Duodenal mucosa (tissue), 2 donors: ENCODE measurements around the gene DHRS1.
A peak's percentile ranks its signal among the peaks of the same experiment; 100 is the strongest.

Experiments used
- H3K27ac ChIP-seq: one replicate; pipeline ENCODE4 v1.7.0; 2013; ENCODE audit warnings: low read depth, low read length
- H3K27me3 ChIP-seq, 2 donors: one replicate each; pipeline ENCODE4 v1.7.0; 2013; ENCODE audit warnings: low read length in 2 of 2, control low read depth in 1 of 2; ENCODE audit not compliant: insufficient read depth in 2 of 2, control insufficient read depth in 1 of 2
- H3K36me3 ChIP-seq, 2 donors: one replicate each; pipeline ENCODE4 v1.7.0; 2013; ENCODE audit warnings: low read length in 2 of 2, control low read depth in 1 of 2; ENCODE audit not compliant: insufficient read depth in 2 of 2, control insufficient read depth in 1 of 2
- H3K4me1 ChIP-seq, 2 donors: one replicate each; pipeline ENCODE4 v1.7.0; 2013; ENCODE audit warnings: low read length in 2 of 2, control low read depth in 1 of 2; ENCODE audit not compliant: insufficient read depth in 2 of 2, control insufficient read depth in 1 of 2
- H3K4me3 ChIP-seq, 2 donors: one replicate each; pipeline ENCODE4 v1.7.0; 2013; ENCODE audit warnings: low read length in 2 of 2, low read depth in 1 of 2
- H3K9ac ChIP-seq, 2 donors: one replicate each; pipeline ENCODE4 v1.7.0; 2013; ENCODE audit warnings: low read length in 2 of 2, low read depth in 1 of 2
- H3K9me3 ChIP-seq, 2 donors: one replicate each; pipeline ENCODE4 v1.7.0; 2013; ENCODE audit warnings: low read length in 2 of 2, control low read depth in 1 of 2; ENCODE audit not compliant: control insufficient read depth in 1 of 2

Gene DHRS1

GRCh38 chr14:24283796-24284460, 15.7 kb downstream of the DHRS1 start:
- no peaks in the 10 kb centered on the region for H3K27me3 ChIP-seq
- H3K27ac ChIP-seq: no peak overlapping the region

GRCh38 chr14:24282736-24283135, 16.8 kb downstream of the DHRS1 start:
- H3K36me3 ChIP-seq: no peaks in the 10 kb centered on the region
- no peaks in the 10 kb centered on the region for H3K9me3 ChIP-seq
- H3K4me1 ChIP-seq: peaks cover 0 to 5% of the 10 kb centered on the region in 2 donors
- no peak overlapping the region for H3K4me3 ChIP-seq
- no peak overlapping the region for H3K27ac ChIP-seq
- H3K27me3 ChIP-seq: no peaks in the 10 kb centered on the region
- no peak overlapping the region for H3K9ac ChIP-seq

More at GRCh38 chr14:24283796-24284460, 15.7 kb downstream of the DHRS1 start:
- Histone ChIP-seq H3K9ac (no peak overlapping the region), H3K4me3 (no peak overlapping the region), H3K9me3 (no peaks in the 10 kb centered on the region), H3K36me3 (no peaks in the 10 kb centered on the region), H3K4me1 (peaks cover 0 to 5% of the 10 kb centered on the region in 2 donors)

- no peak overlapping the region for H3K4me3 ChIP-seq
- no peaks in the 10 kb centered on the region for H3K27me3 ChIP-seq
- H3K36me3 ChIP-seq: no peaks in the 10 kb centered on the region
- H3K9ac ChIP-seq: no peak overlapping the region
- H3K9me3 ChIP-seq: no peaks in the 10 kb centered on the region
- H3K27ac ChIP-seq: no peak overlapping the region
- peaks cover 0 to 5% of the 10 kb centered on the region in 2 donors for H3K4me1 ChIP-seq
These were observed 17.9 kb downstream of the DHRS1 start for GRCh38 chr14:24281636-24282035.

- Histone ChIP-seq H3K9me3 (no peaks in the 10 kb centered on the region), H3K27me3 (no peaks in the 10 kb centered on the region), H3K9ac (no peak overlapping the region), H3K4me1 (peaks cover 0 to 5% of the 10 kb centered on the region in 2 donors), H3K27ac (no peak overlapping the region), H3K4me3 (no peak overlapping the region), H3K36me3 (no peaks in the 10 kb centered on the region)
These were observed 18.7 kb downstream of the DHRS1 start for GRCh38 chr14:24280797-24281460.

- H3K27ac ChIP-seq: no peak overlapping the region
These were observed 20.0 kb downstream of the DHRS1 start for GRCh38 chr14:24279301-24280186.

GRCh38 chr14:24278424-24278823, 21.2 kb downstream of the DHRS1 start:
- no peaks in the 10 kb centered on the region for H3K27me3 ChIP-seq
- H3K9me3 ChIP-seq: no peaks in the 10 kb centered on the region
- no peaks in the 10 kb centered on the region for H3K36me3 ChIP-seq
- peaks cover 10 to 12% of the 10 kb centered on the region in 2 donors for H3K4me1 ChIP-seq
- no peak overlapping the region for H3K27ac ChIP-seq
- no peak overlapping the region for H3K9ac ChIP-seq
- H3K4me3 ChIP-seq: no peak overlapping the region

More at GRCh38 chr14:24279301-24280186, 20.0 kb downstream of the DHRS1 start:
- Histone ChIP-seq H3K4me1 (peaks cover 0 to 7% of the 10 kb centered on the region in 2 donors), H3K36me3 (no peaks in the 10 kb centered on the region), H3K27me3 (no peaks in the 10 kb centered on the region), H3K9ac (no peak overlapping the region), H3K4me3 (no peak overlapping the region), H3K9me3 (no peaks in the 10 kb centered on the region)

GRCh38 chr14:24277606-24278321, 21.8 kb downstream of the DHRS1 start:
- H3K4me3 ChIP-seq: no peak overlapping the region
- peaks cover 11 to 12% of the 10 kb centered on the region in 2 donors for H3K4me1 ChIP-seq
- no peak overlapping the region for H3K9ac ChIP-seq
- H3K27me3 ChIP-seq: no peaks in the 10 kb centered on the region
- H3K36me3 ChIP-seq: no peaks in the 10 kb centered on the region
- H3K27ac ChIP-seq: no peak overlapping the region
- H3K9me3 ChIP-seq: no peaks in the 10 kb centered on the region

- Histone ChIP-seq H3K27me3 (no peaks in the 10 kb centered on the region), H3K4me1 (peaks cover 15 to 18% of the 10 kb centered on the region in 2 donors), H3K4me3 (no peak overlapping the region), H3K27ac (no peak overlapping the region), H3K36me3 (no peaks in the 10 kb centered on the region), H3K9ac (no peak overlapping the region), H3K9me3 (no peaks in the 10 kb centered on the region)
These were observed 22.5 kb downstream of the DHRS1 start for GRCh38 chr14:24277071-24277470.

GRCh38 chr14:24274101-24274543, 25.5 kb downstream of the DHRS1 start:
- Histone ChIP-seq H3K27me3 (no peaks in the 10 kb centered on the region), H3K4me1 (peaks cover 20 to 27% of the 10 kb centered on the region in 2 donors), H3K9ac (peak overlapping the region in 1 of 2 donors; percentile 0), H3K9me3 (no peaks in the 10 kb centered on the region), H3K4me3 (no peak overlapping the region), H3K27ac (no peak overlapping the region), H3K36me3 (peaks cover 2 to 7% of the 10 kb centered on the region in 2 donors)
